PC-3 (cell line): ENCODE results near the gene FIZ1. TPM values are rescaled to one million over a fixed set of nuclear protein-coding genes. Genes with fewer than 3 reads are reported as not detected.

ENCODE experiments used
- ATAC-seq: fragments of 200-7000 bp; cut with Tn5 transposase; 2 replicates; pipeline ENCODE4 v1.9.1; 2020; ENCODE audit warnings: mild to moderate bottlenecking, moderate library complexity
- BruUV-seq: library from RNA; stranded (reverse); fragments of 400-500 nt; replicated peaks from 2 replicates; lab custom pipeline; 2021; lab: Mats Ljungman, UMichigan
- CTCF ChIA-PET: fragments of 300-600 bp; sonication (Branson Sonifier 250); formaldehyde crosslinking; loops from one replicate; lab custom pipeline; 2022; ENCODE audit warnings: antibody characterized with exemption; lab: Charles Lee
- POLR2A ChIA-PET: fragments of 300-600 bp; sonication (Branson Sonifier 250); formaldehyde crosslinking; loops from one replicate; lab custom pipeline; 2022; ENCODE audit warnings: antibody characterized with exemption; ENCODE audit not compliant: unreplicated experiment; lab: Charles Lee
- DNase-seq: peaks from one replicate; pipeline ENCODE4 v3.0.0-alpha.2; 2015
- H2AFZ ChIP-seq: fragments of 300-600 bp; sonication (generic); 2 replicates; pipeline ENCODE4 v1.6.0; 2016; ENCODE audit warnings: antibody characterized with exemption, low read length
- H3F3A ChIP-seq: fragments of 300-600 bp; sonication (generic); one replicate; pipeline ENCODE4 v1.6.0; 2017; ENCODE audit warnings: antibody characterized with exemption, low read length, control low read depth, mild to moderate bottlenecking; ENCODE audit not compliant: unreplicated experiment
- H3K27ac ChIP-seq: fragments of 300-600 bp; sonication (generic); 2 replicates; pipeline ENCODE4 v1.5.1; 2016; ENCODE audit warnings: mild to moderate bottlenecking, low read length
- H3K27me3 ChIP-seq: fragments of 300-600 bp; sonication (generic); 2 replicates; pipeline ENCODE4 v1.6.1; 2016; ENCODE audit warnings: low read length, mixed read lengths
- H3K36me3 ChIP-seq: fragments of 300-600 bp; sonication (generic); 2 replicates; pipeline ENCODE4 v1.6.1; 2016; ENCODE audit warnings: low read depth, mixed run types, low read length, mixed read lengths
- H3K4me1 ChIP-seq: fragments of 300-600 bp; sonication (generic); 2 replicates; pipeline ENCODE4 v1.5.1; 2016; ENCODE audit warnings: low read length; ENCODE audit not compliant: insufficient read depth
- H3K4me2 ChIP-seq: fragments of 300-600 bp; sonication (generic); 2 replicates; pipeline ENCODE4 v1.6.0; 2016; ENCODE audit warnings: low read length
- H3K4me3 ChIP-seq: fragments of 300-600 bp; sonication (generic); 2 replicates; pipeline ENCODE4 v1.5.1; 2016; ENCODE audit warnings: mild to moderate bottlenecking, low read length, mixed read lengths
- H3K79me2 ChIP-seq: fragments of 300-600 bp; sonication (generic); 2 replicates; pipeline ENCODE4 v1.6.1; 2017; ENCODE audit warnings: low read length, mixed read lengths
- H3K9ac ChIP-seq: fragments of 300-600 bp; sonication (generic); 2 replicates; pipeline ENCODE4 v1.6.0; 2016; ENCODE audit warnings: mild to moderate bottlenecking, low read length
- H3K9me2 ChIP-seq: fragments of 300-600 bp; sonication (generic); replicated peaks from 2 replicates; pipeline ENCODE4 v1.6.1; 2016; ENCODE audit warnings: mixed run types, low read length, mixed read lengths
- H3K9me3 ChIP-seq: fragments of 300-600 bp; sonication (generic); 2 replicates; pipeline ENCODE4 v1.6.1; 2016; ENCODE audit warnings: low read length, mixed read lengths
- H4K20me1 ChIP-seq: fragments of 300-600 bp; sonication (generic); 2 replicates; pipeline ENCODE4 v1.6.1; 2016; ENCODE audit warnings: low read length, mixed read lengths
- CTCF ChIP-seq: fragments of 300-600 bp; sonication (generic); conservative IDR thresholded peaks from 2 replicates; pipeline ENCODE4 v1.5.1; 2017; ENCODE audit warnings: antibody characterized with exemption, low read depth, mild to moderate bottlenecking, low read length
- EZH2 ChIP-seq: fragments of 300-600 bp; sonication (generic); IDR thresholded peaks from one replicate; pipeline ENCODE4 v1.6.1; 2017; ENCODE audit warnings: antibody characterized with exemption, mild to moderate bottlenecking, low read length; ENCODE audit not compliant: unreplicated experiment
- EZH2phosphoT487 ChIP-seq: fragments of 300-600 bp; sonication (generic); IDR thresholded peaks from 2 replicates; pipeline ENCODE4 v1.6.1; 2018; ENCODE audit warnings: mild to moderate bottlenecking, antibody characterized with exemption, low read length, borderline replicate concordance
- intact Hi-C: fragments of 100-400 bp; cut with micrococcal nuclease; formaldehyde crosslinking; loops from 2 replicates; pipeline ENCODE4 v1.9.0; 2023
- total RNA-seq: library from RNA; depleted of rRNA; stranded (reverse); fragments of >200 nt; gene quantifications from 2 replicates; pipeline ENCODE4 v1.2.3, GENCODE V29; 2014

Gene FIZ1
- total RNA-seq, 1 experiment from 2014 or later: 11.7 TPM

DNA sequence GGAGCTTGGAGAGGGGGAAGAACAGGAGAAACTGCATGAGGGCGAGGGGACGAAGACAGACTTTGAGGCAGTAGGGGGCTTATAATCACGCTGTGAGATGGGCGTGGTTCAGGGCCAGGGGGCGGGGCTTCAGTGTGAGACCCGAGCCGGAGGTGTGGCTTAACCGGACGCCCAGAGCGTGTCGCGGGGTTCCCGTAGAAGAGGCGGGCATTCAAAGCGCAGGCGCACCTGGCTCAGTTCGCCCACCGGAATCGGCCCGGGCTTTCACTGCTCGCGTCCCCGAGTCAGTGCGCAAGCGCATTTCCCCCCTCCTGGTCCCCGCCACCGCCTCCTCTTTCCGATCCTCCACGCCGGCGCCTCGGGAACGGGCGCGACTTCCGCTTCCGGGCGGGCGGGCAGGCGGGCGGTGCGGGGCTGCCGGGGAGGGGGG is 5.9 kb upstream of the FIZ1 start:
- peak overlapping the region; percentile 82 for H3K4me3 ChIP-seq
- peak overlapping the region; percentile 87 for H3K4me2 ChIP-seq
- peak overlapping the region; percentile 93 for H3K9ac ChIP-seq
- no peaks in the 10 kb centered on the region for H3K9me3 ChIP-seq
- H4K20me1 ChIP-seq: no peaks in the 10 kb centered on the region
- H2AFZ ChIP-seq: peak overlapping the region; percentile 68
- no peaks in the 10 kb centered on the region for H3K27me3 ChIP-seq
- no peaks in the 10 kb centered on the region for H3K36me3 ChIP-seq
- H3K4me1 ChIP-seq: peaks cover 22% of the 10 kb centered on the region
- H3K27ac ChIP-seq: peak overlapping the region; percentile 71
- peaks cover 6% of the 10 kb centered on the region for H3F3A ChIP-seq
- DNase-seq: peak; percentile 99
- peaks cover 32% of the 10 kb centered on the region for H3K79me2 ChIP-seq
- TF ChIP-seq CTCF: no peak
- no peak for TF ChIP-seq EZH2phosphoT487
- TF ChIP-seq EZH2: no peak
- no peaks in the 10 kb centered on the region for H3K9me2 ChIP-seq
- CTCF ChIA-PET: interaction anchor here (0.7 to 2.8 kb wide), 7 partner anchors 17 to 101 kb away, joined by 3 to 12 read pairs (median 4); no protein-coding TSS in a partner anchor
- intact Hi-C loops: loop anchor here (1.0 kb wide), 1 partner anchor 19 kb away; the partner anchor contains the start of gene ZNF784
- peak; percentile 79 for ATAC-seq
- BruUV-seq: no TSS peak
- POLR2A ChIA-PET: interaction anchor here (0.9 kb wide), 1 partner anchor 129 kb away, joined by 3 read pairs; no protein-coding TSS in a partner anchor

- Histone ChIP-seq H3K4me1 (peaks cover 22% of the 10 kb centered on the region), H2AFZ (no peak overlapping the region), H3K4me3 (no peak overlapping the region), H3K9me3 (no peaks in the 10 kb centered on the region), H3K79me2 (peaks cover 32% of the 10 kb centered on the region), H3K9me2 (no peaks in the 10 kb centered on the region), H4K20me1 (no peaks in the 10 kb centered on the region), H3K36me3 (no peaks in the 10 kb centered on the region), H3K4me2 (no peak overlapping the region), H3K9ac (no peak overlapping the region), H3K27ac (no peak overlapping the region), H3K27me3 (no peaks in the 10 kb centered on the region), H3F3A (peaks cover 6% of the 10 kb centered on the region)
- ChIA-PET POLR2A (interaction anchor here (0.6 kb wide), 1 partner anchor 51 kb away, joined by 7 read pairs; no protein-coding TSS in a partner anchor), CTCF (interaction anchor here (0.8 to 2.8 kb wide), 2 partner anchors 20 to 27 kb away, joined by 4 to 12 read pairs; partner anchors contain the start of gene ZNF784)
- no peak for TF ChIP-seq EZH2
- no peak for TF ChIP-seq CTCF
- TF ChIP-seq EZH2phosphoT487: no peak
- intact Hi-C loops: no loop called here
- DNase-seq (no peak), ATAC-seq (no peak)
- no TSS peak for BruUV-seq
Observed at GRCh38 chr19:55603581-55604292, 4.4 kb upstream of the FIZ1 start.

DNA sequence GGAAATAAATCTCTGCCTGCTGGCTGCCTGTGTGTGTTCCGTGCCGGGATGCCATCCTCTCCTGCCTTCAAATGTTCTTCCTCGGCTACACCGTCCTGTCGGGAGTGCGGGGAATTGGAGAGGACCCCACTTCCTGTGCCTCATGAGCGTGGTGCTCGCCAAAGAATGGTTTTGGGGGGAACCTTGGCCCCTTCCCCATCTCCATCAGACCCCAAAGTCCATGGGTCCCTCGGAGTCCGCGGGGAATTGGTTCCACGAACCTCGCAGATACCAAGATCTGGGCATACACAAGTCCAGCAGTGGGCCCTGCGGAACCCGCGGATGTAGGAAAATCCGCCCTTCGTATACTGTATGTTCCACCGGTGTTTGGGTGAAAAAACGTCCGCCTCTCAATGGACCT is 3.8 kb upstream of the FIZ1 start:
- H2AFZ ChIP-seq: no peak overlapping the region
- H3K79me2 ChIP-seq: peaks cover 34% of the 10 kb centered on the region
- no peak overlapping the region for H3K4me2 ChIP-seq
- peaks cover 6% of the 10 kb centered on the region for H3F3A ChIP-seq
- H4K20me1 ChIP-seq: no peaks in the 10 kb centered on the region
- no TSS peak for BruUV-seq
- H3K4me1 ChIP-seq: peaks cover 28% of the 10 kb centered on the region
- TF ChIP-seq EZH2phosphoT487 (no peak), EZH2 (no peak), CTCF (no peak)
- no peaks in the 10 kb centered on the region for H3K36me3 ChIP-seq
- POLR2A ChIA-PET: no interaction called here
- no peaks in the 10 kb centered on the region for H3K9me3 ChIP-seq
- no peaks in the 10 kb centered on the region for H3K27me3 ChIP-seq
- no peak overlapping the region for H3K27ac ChIP-seq
- H3K9ac ChIP-seq: no peak overlapping the region
- CTCF ChIA-PET: no interaction called here
- DNase-seq (no peak), ATAC-seq (no peak)
- no peak overlapping the region for H3K4me3 ChIP-seq
- H3K9me2 ChIP-seq: no peaks in the 10 kb centered on the region
- intact Hi-C loops: no loop called here
